Neural progenitor cell (in vitro differentiated cells): ENCODE results near the gene NAA60.
"Not testable (repeated sequence)": the region's sequence is repeated elsewhere in the genome, so short reads cannot be mapped to it uniquely, and the experiment has no call there.

ENCODE experiments used
- EZH2 ChIP-seq: fragments of 200-600 bp; sonication (generic); IDR thresholded peaks from 2 replicates; pipeline ENCODE4 v1.6.1; 2017; ENCODE audit warnings: antibody characterized with exemption, mild to moderate bottlenecking, moderate library complexity
- EZH2phosphoT487 ChIP-seq: fragments of 200-600 bp; sonication (generic); IDR thresholded peaks from 2 replicates; pipeline ENCODE4 v1.6.1; 2017; ENCODE audit warnings: antibody characterized with exemption
- TF ChIP-seq, protein P1 (sequence below): fragments of 200-600 bp; sonication (generic); IDR thresholded peaks from 2 replicates; pipeline ENCODE4 v1.5.1; 2017; ENCODE audit warnings: antibody characterized with exemption, mild to moderate bottlenecking

DNA sequence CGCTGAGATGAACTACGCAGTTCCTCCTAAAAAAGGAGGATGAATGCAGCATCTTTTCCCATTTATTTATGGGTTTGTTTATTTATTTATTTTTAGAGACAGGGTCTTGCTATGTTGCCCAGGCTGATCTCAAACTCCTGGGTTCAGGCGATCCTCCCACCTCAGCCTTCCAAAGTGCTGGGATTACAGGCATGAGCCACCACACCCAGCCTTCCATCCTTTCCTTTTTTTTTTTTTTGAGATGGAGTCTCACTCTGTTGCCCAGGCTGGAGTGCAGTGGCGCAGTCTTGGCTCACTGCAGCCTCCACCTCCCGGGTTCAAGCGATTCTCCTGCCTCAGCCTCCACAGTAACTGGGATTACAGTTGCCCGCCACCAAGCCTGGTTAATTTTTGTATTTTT lies 31.4 kb downstream of the NAA60 start:
- not testable (repeated sequence) for TF ChIP-seq EZH2phosphoT487, EZH2
- TF ChIP-seq, protein P1, sequence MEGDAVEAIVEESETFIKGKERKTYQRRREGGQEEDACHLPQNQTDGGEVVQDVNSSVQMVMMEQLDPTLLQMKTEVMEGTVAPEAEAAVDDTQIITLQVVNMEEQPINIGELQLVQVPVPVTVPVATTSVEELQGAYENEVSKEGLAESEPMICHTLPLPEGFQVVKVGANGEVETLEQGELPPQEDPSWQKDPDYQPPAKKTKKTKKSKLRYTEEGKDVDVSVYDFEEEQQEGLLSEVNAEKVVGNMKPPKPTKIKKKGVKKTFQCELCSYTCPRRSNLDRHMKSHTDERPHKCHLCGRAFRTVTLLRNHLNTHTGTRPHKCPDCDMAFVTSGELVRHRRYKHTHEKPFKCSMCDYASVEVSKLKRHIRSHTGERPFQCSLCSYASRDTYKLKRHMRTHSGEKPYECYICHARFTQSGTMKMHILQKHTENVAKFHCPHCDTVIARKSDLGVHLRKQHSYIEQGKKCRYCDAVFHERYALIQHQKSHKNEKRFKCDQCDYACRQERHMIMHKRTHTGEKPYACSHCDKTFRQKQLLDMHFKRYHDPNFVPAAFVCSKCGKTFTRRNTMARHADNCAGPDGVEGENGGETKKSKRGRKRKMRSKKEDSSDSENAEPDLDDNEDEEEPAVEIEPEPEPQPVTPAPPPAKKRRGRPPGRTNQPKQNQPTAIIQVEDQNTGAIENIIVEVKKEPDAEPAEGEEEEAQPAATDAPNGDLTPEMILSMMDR: not testable (repeated sequence)
